Type B pancreatic cell (in vitro differentiated cells): ENCODE results near the gene RPA4. TPM values are rescaled to one million over a fixed set of nuclear protein-coding genes. Genes with fewer than 3 reads are reported as not detected.
"Not testable (repeated sequence)": the region's sequence is repeated elsewhere in the genome, so short reads cannot be mapped to it uniquely, and the experiment has no call there.

Experiments used
- DNase-seq: peaks from one replicate; pipeline ENCODE4 v3.0.0; 2021; ENCODE audit warnings: mixed read lengths; ENCODE audit not compliant: unreplicated experiment; ENCODE audit errors: extremely low spot score
- H3K27ac Mint-ChIP-seq: 2 replicates; pipeline ENCODE4 v1.8.0; 2021; ENCODE audit warnings: mild to moderate bottlenecking, mixed read lengths
- H3K27me3 Mint-ChIP-seq: 2 replicates; pipeline ENCODE4 v1.8.0; 2021; ENCODE audit warnings: mixed read lengths
- H3K36me3 Mint-ChIP-seq: 2 replicates; pipeline ENCODE4 v1.8.0; 2021; ENCODE audit warnings: mixed read lengths
- H3K4me1 Mint-ChIP-seq: one replicate; pipeline ENCODE4 v1.8.0; 2021; ENCODE audit warnings: mixed read lengths; ENCODE audit not compliant: unreplicated experiment
- H3K4me3 Mint-ChIP-seq: 2 replicates; pipeline ENCODE4 v1.8.0; 2021; ENCODE audit warnings: mild to moderate bottlenecking, mixed read lengths
- H3K9me3 Mint-ChIP-seq: 2 replicates; pipeline ENCODE4 v1.8.0; 2021; ENCODE audit warnings: mixed read lengths
- total RNA-seq: library from RNA; stranded (reverse); gene quantifications from 2 replicates; pipeline ENCODE4 v1.2.1, GENCODE V29; 2021; ENCODE audit warnings: low replicate concordance
- TF ChIP-seq, protein P1 (sequence below): fragments of 200-600 bp; sonication (generic); conservative IDR thresholded peaks from 2 replicates; pipeline ENCODE4 v1.5.0; 2021; ENCODE audit warnings: antibody characterized with exemption, mild to moderate bottlenecking

Gene RPA4
- total RNA-seq, 1 donor from 2014 or later = 0.43 TPM

DNA sequence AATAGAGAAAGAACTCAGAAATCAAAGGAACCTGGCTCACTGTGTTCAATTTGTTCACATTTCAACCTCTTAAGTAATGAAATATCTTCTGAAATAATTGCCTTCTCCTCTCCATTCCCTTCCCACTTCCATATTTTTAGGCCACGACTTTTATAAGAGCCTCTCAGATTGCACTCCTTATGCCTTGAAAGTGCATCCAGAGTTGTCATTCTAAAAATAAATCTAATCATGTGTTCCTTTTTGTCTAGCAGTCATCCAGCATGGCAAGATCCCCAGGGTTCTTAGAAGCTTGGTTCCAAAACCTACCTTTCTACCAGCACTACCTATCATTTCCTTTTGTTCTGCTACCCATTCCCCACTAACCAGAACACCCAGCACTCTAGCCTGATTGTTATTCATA, 42.4 kb upstream of the RPA4 start:
- peaks cover 3% of the 10 kb centered on the region for H3K36me3 Mint-ChIP-seq
- no peaks in the 10 kb centered on the region for H3K27me3 Mint-ChIP-seq
- no peak overlapping the region for H3K27ac Mint-ChIP-seq
- H3K4me1 Mint-ChIP-seq = peaks cover 7% of the 10 kb centered on the region
- TF ChIP-seq, protein P1, sequence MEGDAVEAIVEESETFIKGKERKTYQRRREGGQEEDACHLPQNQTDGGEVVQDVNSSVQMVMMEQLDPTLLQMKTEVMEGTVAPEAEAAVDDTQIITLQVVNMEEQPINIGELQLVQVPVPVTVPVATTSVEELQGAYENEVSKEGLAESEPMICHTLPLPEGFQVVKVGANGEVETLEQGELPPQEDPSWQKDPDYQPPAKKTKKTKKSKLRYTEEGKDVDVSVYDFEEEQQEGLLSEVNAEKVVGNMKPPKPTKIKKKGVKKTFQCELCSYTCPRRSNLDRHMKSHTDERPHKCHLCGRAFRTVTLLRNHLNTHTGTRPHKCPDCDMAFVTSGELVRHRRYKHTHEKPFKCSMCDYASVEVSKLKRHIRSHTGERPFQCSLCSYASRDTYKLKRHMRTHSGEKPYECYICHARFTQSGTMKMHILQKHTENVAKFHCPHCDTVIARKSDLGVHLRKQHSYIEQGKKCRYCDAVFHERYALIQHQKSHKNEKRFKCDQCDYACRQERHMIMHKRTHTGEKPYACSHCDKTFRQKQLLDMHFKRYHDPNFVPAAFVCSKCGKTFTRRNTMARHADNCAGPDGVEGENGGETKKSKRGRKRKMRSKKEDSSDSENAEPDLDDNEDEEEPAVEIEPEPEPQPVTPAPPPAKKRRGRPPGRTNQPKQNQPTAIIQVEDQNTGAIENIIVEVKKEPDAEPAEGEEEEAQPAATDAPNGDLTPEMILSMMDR = no peak
- H3K9me3 Mint-ChIP-seq = no peaks in the 10 kb centered on the region
- DNase-seq = no peak
- H3K4me3 Mint-ChIP-seq = no peak overlapping the region

GRCh38 chrX:96841866-96842265, 41.8 kb upstream of the RPA4 start:
- H3K27ac Mint-ChIP-seq, H3K4me1 Mint-ChIP-seq, DNase-seq: not testable (repeated sequence)

DNA sequence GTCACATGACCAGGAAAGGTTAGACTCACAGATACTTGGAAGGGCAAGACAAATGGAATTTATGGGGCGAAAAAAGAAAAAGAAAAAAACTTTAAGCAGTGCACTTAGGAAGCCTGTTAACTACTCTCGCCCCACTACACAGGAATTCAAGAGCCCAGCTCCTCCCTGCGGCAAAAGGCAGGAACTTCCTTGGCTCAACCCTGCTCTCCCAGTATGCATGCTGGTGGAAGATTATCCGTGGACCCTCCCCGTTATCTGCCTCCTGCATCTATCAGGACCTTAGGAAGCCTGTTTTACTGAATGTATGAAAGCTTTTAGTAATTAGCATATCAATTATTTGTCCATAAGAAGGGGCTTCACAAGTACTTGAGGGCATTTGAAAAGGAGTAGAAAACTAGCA, 40.1 kb upstream of the RPA4 start:
- DNase-seq = no peak

More at GRCh38 chrX:96841866-96842265, 41.8 kb upstream of the RPA4 start:
- H3K36me3 Mint-ChIP-seq, H3K9me3 Mint-ChIP-seq, H3K4me3 Mint-ChIP-seq, H3K27me3 Mint-ChIP-seq: not testable (repeated sequence)

GRCh38 chrX:96846841-96847240, 36.9 kb upstream of the RPA4 start:
- no peaks in the 10 kb centered on the region for H3K27me3 Mint-ChIP-seq

More for the DNA sequence above, 40.1 kb upstream of the RPA4 start:
- H3K27ac Mint-ChIP-seq = no peak overlapping the region
- no peaks in the 10 kb centered on the region for H3K27me3 Mint-ChIP-seq
- TF ChIP-seq, protein P1 = peak; percentile 43
- H3K36me3 Mint-ChIP-seq = peaks cover 3% of the 10 kb centered on the region
- no peak overlapping the region for H3K4me3 Mint-ChIP-seq
- no peaks in the 10 kb centered on the region for H3K4me1 Mint-ChIP-seq
- no peaks in the 10 kb centered on the region for H3K9me3 Mint-ChIP-seq

DNA sequence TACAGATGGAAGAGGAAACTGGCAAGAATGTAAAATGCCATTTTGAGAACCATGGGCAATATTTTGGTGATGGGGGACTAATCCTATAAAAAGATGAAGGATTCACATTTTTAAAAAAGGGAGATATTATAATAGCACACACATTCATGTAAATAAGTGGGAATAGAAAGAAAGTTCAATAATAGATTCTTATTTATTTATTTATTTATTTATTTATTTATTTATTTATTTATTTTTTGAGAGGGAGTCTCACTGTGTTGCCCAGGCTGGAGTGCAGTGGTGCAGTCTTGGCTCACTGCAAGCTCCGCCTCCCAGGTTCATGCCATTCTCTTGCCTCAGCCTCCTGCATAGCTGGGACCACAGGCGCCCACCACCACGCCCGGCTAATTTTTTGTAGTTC, 24.3 kb upstream of the RPA4 start:
- H3K4me1 Mint-ChIP-seq, H3K9me3 Mint-ChIP-seq, H3K27me3 Mint-ChIP-seq, DNase-seq, H3K36me3 Mint-ChIP-seq, H3K4me3 Mint-ChIP-seq, H3K27ac Mint-ChIP-seq: not testable (repeated sequence)

More at GRCh38 chrX:96846841-96847240, 36.9 kb upstream of the RPA4 start:
- Mint-ChIP-seq H3K36me3 (peaks cover 3% of the 10 kb centered on the region), H3K27ac (no peak overlapping the region), H3K4me1 (no peaks in the 10 kb centered on the region), H3K4me3 (no peak overlapping the region), H3K9me3 (no peaks in the 10 kb centered on the region)
- no peak for DNase-seq
- TF ChIP-seq, protein P1 = no peak

DNA sequence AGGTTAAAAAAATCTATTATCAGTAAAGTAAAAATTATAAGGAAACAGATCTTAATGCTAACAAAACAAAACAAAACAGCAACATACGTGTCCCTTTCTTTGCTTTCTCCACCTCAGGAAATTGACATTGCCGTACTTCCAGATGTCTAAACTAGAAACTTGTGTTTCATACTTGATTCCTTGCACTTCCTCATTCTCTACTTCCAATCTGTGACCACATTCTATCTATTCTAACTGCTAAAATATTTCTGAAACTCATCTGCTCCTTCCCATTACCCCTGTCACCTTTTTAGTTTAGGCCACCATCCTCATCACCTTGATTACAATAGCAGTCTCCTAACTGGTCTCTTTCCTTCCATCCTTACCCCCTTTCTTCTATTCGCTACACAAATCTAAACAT, 22.5 kb upstream of the RPA4 start:
- H3K4me1 Mint-ChIP-seq = no peaks in the 10 kb centered on the region
- DNase-seq = no peak

More for the DNA sequence above, 22.5 kb upstream of the RPA4 start:
- TF ChIP-seq, protein P1 = no peak
- H3K27me3 Mint-ChIP-seq = no peaks in the 10 kb centered on the region
- H3K9me3 Mint-ChIP-seq = no peaks in the 10 kb centered on the region
- no peak overlapping the region for H3K27ac Mint-ChIP-seq
- H3K4me3 Mint-ChIP-seq = no peak overlapping the region
- no peaks in the 10 kb centered on the region for H3K36me3 Mint-ChIP-seq
